ENCODE data around the gene FAM114A1. TPM values are rescaled to one million over a fixed set of nuclear protein-coding genes. Genes with fewer than 3 reads are reported as not detected.

FAM114A1 gene
- total RNA-seq, 3 donors from 2014 or later: 59.1 to 94.7 (median 62.5) TPM

- Histone ChIP-seq H3K4me3 (no peak overlapping the region), H3K9me3 (no peaks in the 10 kb centered on the region), H3K4me1 (ENCODE audit: low read depth) (peaks cover 23% of the 10 kb centered on the region), H3K36me3 (ENCODE audit: low read depth) (no peaks in the 10 kb centered on the region)
- intact Hi-C loops (cut with DNase I, micrococcal nuclease): no loop called here
- ATAC-seq: no peak
- no peak for TF ChIP-seq CTCF (IDR thresholded peaks at IDR 0.05)
- no peak for DNase-seq
These were observed 581 bp upstream of the FAM114A1 start for GRCh38 chr4:38866973-38867477.

- H3K4me3 ChIP-seq: peak overlapping the region; percentile 62
- ATAC-seq: peak; percentile 49
- TF ChIP-seq CTCF (IDR thresholded peaks at IDR 0.05): no peak
- H3K36me3 ChIP-seq (ENCODE audit: low read depth): no peaks in the 10 kb centered on the region
- no peaks in the 10 kb centered on the region for H3K9me3 ChIP-seq
- DNase-seq: peak; percentile 61 to 76 (median 74)
- H3K4me1 ChIP-seq (ENCODE audit: low read depth): peaks cover 33% of the 10 kb centered on the region
- intact Hi-C loops (cut with DNase I, micrococcal nuclease): no loop called here
These were observed 704 bp downstream of the FAM114A1 start for GRCh38 chr4:38868059-38868960.

GRCh38 chr4:38869511-38869910 is 1.9 kb downstream of the FAM114A1 start:
- Histone ChIP-seq H3K4me1 (ENCODE audit: low read depth) (peaks cover 33% of the 10 kb centered on the region), H3K9me3 (no peaks in the 10 kb centered on the region), H3K36me3 (ENCODE audit: low read depth) (no peaks in the 10 kb centered on the region), H3K4me3 (no peak overlapping the region)
- intact Hi-C loops (cut with DNase I, micrococcal nuclease): no loop called here
- DNase-seq (no peak), ATAC-seq (no peak)
- TF ChIP-seq CTCF (IDR thresholded peaks at IDR 0.05): no peak

GRCh38 chr4:38870098-38870808 is 2.6 kb downstream of the FAM114A1 start:
- DNase-seq (no peak), ATAC-seq (no peak)
- Histone ChIP-seq H3K4me3 (no peak overlapping the region), H3K36me3 (ENCODE audit: low read depth) (no peaks in the 10 kb centered on the region), H3K4me1 (ENCODE audit: low read depth) (peaks cover 33% of the 10 kb centered on the region), H3K9me3 (no peaks in the 10 kb centered on the region)
- no peak for TF ChIP-seq CTCF (IDR thresholded peaks at IDR 0.05)
- intact Hi-C loops (cut with DNase I, micrococcal nuclease): no loop called here

- intact Hi-C loops (cut with DNase I, micrococcal nuclease): no loop called here
- Histone ChIP-seq H3K36me3 (ENCODE audit: low read depth) (no peaks in the 10 kb centered on the region), H3K4me3 (no peak overlapping the region), H3K4me1 (ENCODE audit: low read depth) (peaks cover 27% of the 10 kb centered on the region), H3K9me3 (no peaks in the 10 kb centered on the region)
- ATAC-seq (no peak), DNase-seq (no peak)
- TF ChIP-seq CTCF (IDR thresholded peaks at IDR 0.05): no peak
These were observed 4.0 kb downstream of the FAM114A1 start for GRCh38 chr4:38871593-38871992.
